Measurements from ENCODE around the gene LIX1L.

DNA sequence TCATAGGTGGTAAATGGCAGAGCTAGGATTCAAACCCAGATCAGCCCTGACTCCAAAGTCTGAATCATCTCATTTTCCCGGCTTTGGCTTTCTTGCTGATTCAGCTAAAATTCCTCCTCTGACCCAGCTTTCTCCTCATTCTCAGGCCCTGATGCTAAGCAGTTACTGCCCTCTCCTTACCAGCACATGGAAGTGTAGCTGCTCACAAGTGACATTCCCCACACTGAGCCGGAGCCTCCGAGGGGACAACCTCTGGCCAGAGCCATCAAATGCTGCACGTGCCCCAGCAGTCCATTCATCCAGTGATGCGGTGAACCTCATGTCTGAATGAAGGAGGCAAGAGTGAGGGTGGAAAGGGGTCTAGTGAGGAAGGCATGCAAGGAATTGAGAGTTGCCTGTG is 59.1 kb downstream of the LIX1L start:
- TF ChIP-seq POLR2A (IDR thresholded peaks at IDR 0.05) = no peak
- TF ChIP-seq, protein P1, sequence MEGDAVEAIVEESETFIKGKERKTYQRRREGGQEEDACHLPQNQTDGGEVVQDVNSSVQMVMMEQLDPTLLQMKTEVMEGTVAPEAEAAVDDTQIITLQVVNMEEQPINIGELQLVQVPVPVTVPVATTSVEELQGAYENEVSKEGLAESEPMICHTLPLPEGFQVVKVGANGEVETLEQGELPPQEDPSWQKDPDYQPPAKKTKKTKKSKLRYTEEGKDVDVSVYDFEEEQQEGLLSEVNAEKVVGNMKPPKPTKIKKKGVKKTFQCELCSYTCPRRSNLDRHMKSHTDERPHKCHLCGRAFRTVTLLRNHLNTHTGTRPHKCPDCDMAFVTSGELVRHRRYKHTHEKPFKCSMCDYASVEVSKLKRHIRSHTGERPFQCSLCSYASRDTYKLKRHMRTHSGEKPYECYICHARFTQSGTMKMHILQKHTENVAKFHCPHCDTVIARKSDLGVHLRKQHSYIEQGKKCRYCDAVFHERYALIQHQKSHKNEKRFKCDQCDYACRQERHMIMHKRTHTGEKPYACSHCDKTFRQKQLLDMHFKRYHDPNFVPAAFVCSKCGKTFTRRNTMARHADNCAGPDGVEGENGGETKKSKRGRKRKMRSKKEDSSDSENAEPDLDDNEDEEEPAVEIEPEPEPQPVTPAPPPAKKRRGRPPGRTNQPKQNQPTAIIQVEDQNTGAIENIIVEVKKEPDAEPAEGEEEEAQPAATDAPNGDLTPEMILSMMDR (IDR thresholded peaks at IDR 0.05) = no peak
